Mesodermal cell (in vitro differentiated cells): ENCODE results near the gene TAF15. TPM values are rescaled to one million over a fixed set of nuclear protein-coding genes. Genes with fewer than 3 reads are reported as not detected.

Experiments used
- H3K27ac ChIP-seq: 2 replicates; pipeline ENCODE4 v1.7.0; 2013; ENCODE audit warnings: mild to moderate bottlenecking, low read depth, low read length, moderate library complexity; ENCODE audit not compliant: severe bottlenecking
- H3K36me3 ChIP-seq: 2 replicates; pipeline ENCODE4 v1.7.1; 2013; ENCODE audit warnings: mild to moderate bottlenecking, low read length, moderate library complexity; ENCODE audit not compliant: control insufficient read depth, insufficient read depth
- H3K4me1 ChIP-seq: one replicate; pipeline ENCODE4 v1.7.1; 2013; ENCODE audit warnings: mild to moderate bottlenecking, low read length; ENCODE audit not compliant: insufficient read depth, control insufficient read depth, poor library complexity, severe bottlenecking
- H3K4me3 ChIP-seq: 2 replicates; pipeline ENCODE4 v1.7.0; 2013; ENCODE audit warnings: low read length, control low read depth, mild to moderate bottlenecking; ENCODE audit not compliant: insufficient read depth, poor library complexity, severe bottlenecking; ENCODE audit errors: extremely low read depth
- H3K9me3 ChIP-seq: 2 replicates; pipeline ENCODE4 v1.7.1; 2013; ENCODE audit warnings: mild to moderate bottlenecking, low read length, moderate library complexity; ENCODE audit not compliant: control insufficient read depth
- WGBS, 2 experiments: methylation state at CpG; one replicate each; pipeline ENCODE4 v1.1.5; 2013; ENCODE audit warnings: missing lambda C conversion rate in 2 of 2; ENCODE audit not compliant: insufficient coverage in 2 of 2; 5-methylcytosine and 5-hydroxymethylcytosine counted together
- polyA plus RNA-seq, 2 experiments: library from polyadenylated mRNA; stranded (reverse); fragments of 50-300 nt; gene quantifications; one replicate each; pipeline ENCODE4 v1.2.3, GENCODE V29; 2013

Gene TAF15
- 165 TPM for polyA plus RNA-seq (2013, experiment 1 of 2)
- 192 TPM for polyA plus RNA-seq (2013, experiment 2 of 2)

DNA sequence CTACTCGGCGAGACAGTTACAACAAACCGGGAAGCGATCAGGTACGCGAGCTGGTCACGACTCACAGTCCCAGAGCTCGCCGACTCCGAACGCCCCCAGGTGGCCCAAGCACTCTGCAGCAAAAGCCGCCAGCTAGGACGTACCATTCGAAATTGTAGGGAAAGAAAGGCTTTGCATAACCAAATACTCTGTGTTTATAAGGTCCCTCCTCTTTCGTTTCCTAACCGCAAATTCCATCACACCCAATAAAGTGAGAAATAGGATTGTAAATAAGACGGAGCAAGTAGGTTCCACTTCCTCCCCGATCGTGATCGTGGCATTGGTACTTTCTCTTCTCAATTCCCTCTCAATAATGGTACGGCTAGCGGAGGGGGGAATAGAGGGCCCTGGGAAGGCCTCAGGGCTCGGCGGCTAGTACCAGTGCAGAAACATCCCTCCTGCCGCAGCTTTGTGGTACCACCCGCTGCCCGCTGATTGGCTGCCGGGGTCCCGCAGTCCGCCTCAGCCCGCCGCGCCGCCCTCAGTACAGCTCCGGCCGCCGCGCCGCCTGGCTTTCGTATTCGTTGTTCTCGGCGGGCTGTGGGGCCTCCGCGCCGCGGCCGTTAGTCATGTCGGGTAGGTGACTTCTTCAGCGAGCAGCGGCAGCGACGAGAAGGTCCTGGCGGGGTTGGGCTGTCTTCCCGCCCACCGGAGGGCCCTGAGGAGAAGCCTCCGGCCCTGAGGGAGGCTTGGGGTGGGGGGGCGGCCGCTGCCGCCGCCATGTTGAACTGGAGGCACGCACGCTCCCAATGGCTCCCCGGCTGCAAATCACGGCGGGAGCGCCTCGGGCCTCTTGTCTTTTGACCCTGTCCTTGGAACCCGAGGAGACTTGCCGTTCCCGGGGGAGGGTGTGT lies at the start of gene TAF15:
TSS of gene TAF15 (plus strand) at position 523 of the 893 bp plus-strand sequence. CDS start at position 609, 86 bp downstream.
- Histone ChIP-seq H3K4me1 (peaks cover 26% of the 10 kb centered on the region), H3K36me3 (peaks cover 16% of the 10 kb centered on the region), H3K9me3 (no peaks in the 10 kb centered on the region), H3K27ac (peak within 1 kb of the TSS; percentile 93), H3K4me3 (peak within 1 kb of the TSS; percentile 91)
- WGBS, 2 experiments: 0% methylated on average over 48 to 50 of the region's 71 CpGs

DNA sequence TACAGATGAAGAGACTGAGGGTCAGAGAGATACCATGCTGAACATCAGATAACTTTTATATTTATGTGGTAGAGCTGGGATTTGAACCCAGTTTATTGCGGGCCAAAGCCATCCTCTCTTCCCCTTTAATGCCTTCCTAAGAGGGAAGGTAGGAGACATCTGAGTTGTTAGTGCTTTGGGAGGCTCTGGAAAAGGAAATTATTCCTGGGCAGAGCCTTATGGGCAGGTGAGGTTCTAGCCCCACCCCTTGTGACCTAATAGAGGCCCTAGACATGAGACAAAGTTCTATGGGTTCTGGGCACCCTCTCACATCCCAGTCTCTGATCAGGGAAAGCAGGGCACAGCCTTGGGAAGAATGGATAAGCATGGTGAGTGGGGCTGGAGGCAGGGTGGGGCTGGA lies 48.7 kb upstream of the TAF15 start, which contains the start of gene C17orf50:
TSS of gene C17orf50 (plus strand) at position 301 of the 400 bp plus-strand sequence. CDS start at position 356, 55 bp downstream.
- H3K36me3 ChIP-seq: no peaks in the 10 kb centered on the region
- peaks cover 8% of the 10 kb centered on the region for H3K4me1 ChIP-seq
- no peak within 1 kb of the TSS for H3K27ac ChIP-seq
- H3K4me3 ChIP-seq: no peak within 1 kb of the TSS
- no peaks in the 10 kb centered on the region for H3K9me3 ChIP-seq
- WGBS, 2 experiments: no CpG with 5 or more reads among the region's 1 CpG

DNA sequence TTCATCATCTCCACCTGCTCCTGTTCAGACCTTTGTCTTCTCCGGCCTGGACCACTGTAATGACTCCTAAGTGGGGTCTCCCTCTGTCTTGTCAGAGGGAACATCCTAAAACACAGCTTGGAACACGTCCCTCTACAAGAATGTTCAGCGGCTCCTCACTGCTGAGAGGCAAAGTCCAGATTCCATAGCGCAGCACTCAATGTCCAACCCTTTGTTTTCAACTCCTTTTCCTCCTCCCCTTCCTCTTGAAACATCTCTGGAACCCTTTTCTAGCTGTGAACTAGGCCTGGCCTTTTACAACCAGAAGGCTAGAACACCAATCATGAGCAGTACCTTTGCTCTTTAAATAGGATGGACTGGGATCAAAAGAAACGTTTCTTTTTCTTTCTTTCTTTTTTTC lies 47.7 kb upstream of the TAF15 start:
- Histone ChIP-seq H3K36me3 (no peaks in the 10 kb centered on the region), H3K9me3 (no peaks in the 10 kb centered on the region), H3K4me3 (no peak overlapping the region), H3K4me1 (peaks cover 18% of the 10 kb centered on the region), H3K27ac (no peak overlapping the region)
- WGBS, 2 experiments: 92 to 95% methylated on average over 3 to 5 of the region's 5 CpGs

DNA sequence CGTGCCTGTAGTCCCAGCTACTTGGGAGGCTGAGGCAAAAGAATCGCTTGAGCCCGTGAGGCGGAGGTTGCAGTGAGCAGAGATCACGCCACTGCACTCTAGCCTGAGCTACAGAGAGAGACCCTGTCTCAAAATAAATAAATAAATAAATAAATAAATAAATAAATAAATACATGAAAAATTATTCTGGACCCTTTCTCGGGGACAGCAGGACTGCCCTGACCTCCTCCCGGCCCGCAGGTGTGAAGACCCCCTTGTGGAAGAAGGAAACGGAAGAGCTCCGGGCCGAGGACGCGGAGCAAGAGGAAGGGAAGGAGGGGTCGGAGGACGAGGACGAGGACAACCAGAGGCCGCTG lies 45.5 kb upstream of the TAF15 start:
- peaks cover 19% of the 10 kb centered on the region for H3K4me1 ChIP-seq
- peak overlapping the region; percentile 31 for H3K4me3 ChIP-seq
- H3K27ac ChIP-seq: no peak overlapping the region
- no peaks in the 10 kb centered on the region for H3K36me3 ChIP-seq
- no peaks in the 10 kb centered on the region for H3K9me3 ChIP-seq
- WGBS, 2 experiments: 10 to 37% methylated on average over 10 to 13 of the region's 17 CpGs

DNA sequence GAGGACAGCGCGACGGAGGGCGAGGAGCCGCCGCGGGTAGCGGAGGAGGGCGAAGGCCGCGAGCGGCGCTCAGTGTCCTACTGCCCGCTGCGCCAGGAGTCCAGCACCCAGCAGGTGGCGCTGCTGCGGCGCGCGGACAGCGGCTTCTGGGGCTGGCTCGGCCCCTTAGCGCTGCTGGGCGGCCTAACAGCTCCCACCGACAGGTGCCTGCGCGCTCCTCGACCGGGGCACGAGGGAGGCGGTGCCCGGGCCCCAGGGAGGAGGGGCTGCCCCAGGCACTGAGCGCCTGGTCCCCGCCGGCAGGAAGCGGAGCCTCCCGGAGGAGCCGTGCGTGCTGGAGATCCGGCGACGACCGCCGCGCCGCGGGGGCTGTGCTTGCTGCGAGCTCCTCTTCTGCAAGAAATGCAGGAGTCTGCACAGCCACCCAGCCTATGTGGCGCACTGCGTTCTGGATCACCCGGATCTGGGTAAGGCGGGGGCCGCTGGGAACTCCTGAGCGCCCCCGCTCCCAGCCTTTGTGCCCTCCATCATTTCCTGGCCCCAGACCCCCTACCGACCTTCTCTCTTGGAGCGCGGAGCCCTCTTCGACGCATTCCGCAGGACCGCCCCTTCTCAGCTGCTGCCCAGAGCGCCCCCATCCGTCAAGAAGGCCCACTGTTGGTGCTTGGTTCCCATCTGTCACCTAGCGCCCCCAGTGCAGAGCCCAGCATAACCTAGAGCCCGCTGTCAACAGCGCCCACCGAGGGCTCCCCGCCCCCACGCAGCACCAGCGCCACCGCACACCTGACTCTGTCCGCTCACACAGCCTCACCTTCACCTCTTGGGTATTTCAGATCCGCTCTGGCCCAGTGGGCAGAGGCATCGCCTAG lies 44.9 kb upstream of the TAF15 start:
- Histone ChIP-seq H3K4me3 (peak overlapping the region; percentile 31), H3K9me3 (no peaks in the 10 kb centered on the region), H3K27ac (peak overlapping the region; percentile 41), H3K36me3 (no peaks in the 10 kb centered on the region), H3K4me1 (peaks cover 19% of the 10 kb centered on the region)
- 10 to 12% methylated on average over 57 to 74 of the region's 75 CpGs for WGBS, 2 experiments

DNA sequence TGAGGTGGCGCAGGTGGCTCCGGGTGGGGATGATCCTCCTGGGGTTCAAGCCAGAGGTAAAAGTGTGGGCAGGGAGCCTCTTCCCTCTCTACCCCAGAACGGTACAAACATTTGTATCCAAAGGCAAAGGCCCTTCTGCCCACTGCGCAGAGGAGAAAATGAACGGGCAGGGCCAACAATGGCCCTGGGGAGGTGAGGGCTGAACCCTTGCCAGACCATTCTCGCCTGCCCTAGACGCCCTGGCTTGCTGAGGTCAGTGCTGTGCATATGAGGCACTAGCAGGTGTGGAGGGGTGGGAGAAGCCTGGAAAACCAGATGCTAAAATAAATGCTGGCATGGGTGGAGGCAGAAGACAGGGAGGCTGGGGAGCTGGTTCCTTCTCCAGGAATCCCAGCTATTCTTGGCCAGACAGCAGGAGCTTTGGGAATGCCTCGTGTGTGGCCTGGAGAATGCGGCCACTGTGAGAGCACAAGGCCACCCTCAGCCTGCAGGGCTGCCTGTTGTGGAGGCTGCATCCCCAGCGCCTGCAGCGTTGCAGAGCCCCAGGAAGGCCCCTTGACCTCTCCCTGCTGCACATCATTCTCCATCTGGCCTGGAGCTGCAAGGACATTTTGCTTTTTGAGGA lies 44.1 kb upstream of the TAF15 start:
- H3K27ac ChIP-seq: peak overlapping the region; percentile 36
- WGBS, 2 experiments: 85 to 89% methylated on average over 6 to 8 of the region's 11 CpGs

DNA sequence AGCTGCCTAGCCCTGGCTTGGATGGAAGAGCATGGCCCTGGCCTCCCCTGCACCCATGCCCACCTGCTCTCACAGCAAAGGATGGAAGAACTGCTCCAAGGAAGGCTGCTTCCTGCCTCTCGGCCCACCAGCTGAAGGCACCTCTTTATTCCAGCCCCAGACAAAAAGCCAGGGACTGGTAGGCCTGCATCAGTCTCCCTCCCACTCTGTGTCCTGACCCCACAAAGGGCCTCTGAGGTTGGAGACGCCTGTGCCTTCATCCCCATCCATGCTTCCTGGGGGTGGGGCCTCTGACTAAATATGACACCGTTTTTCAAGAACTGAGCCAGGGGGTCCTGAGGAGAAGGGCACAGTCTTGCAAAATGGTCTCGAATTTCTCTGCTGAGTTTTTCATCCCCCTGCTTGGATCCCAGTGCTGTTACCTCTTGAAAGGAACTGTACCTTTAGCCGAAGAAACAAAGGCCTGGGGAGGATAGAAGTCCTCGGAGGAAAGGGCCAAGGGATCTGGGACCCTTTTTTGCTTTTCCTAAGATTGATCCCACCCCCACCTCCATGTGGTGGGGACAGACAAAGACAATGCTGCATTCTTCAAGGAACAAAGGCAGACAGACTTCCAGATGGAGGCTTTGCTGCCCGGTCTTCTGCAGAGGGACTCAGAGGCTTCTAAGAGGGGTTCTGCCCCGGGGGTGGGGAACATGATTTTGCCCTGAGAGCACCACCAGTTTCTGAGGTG lies 43.4 kb upstream of the TAF15 start:
- Histone ChIP-seq H3K4me3 (no peak overlapping the region), H3K4me1 (peaks cover 19% of the 10 kb centered on the region), H3K27ac (peak overlapping the region; percentile 33), H3K36me3 (no peaks in the 10 kb centered on the region), H3K9me3 (no peaks in the 10 kb centered on the region)
- 61 to 75% methylated on average over 6 of the region's 8 CpGs for WGBS, 2 experiments

More for the DNA sequence above, 44.1 kb upstream of the TAF15 start:
- H3K4me1 ChIP-seq: peaks cover 19% of the 10 kb centered on the region
- no peaks in the 10 kb centered on the region for H3K36me3 ChIP-seq
- H3K4me3 ChIP-seq: no peak overlapping the region
- no peaks in the 10 kb centered on the region for H3K9me3 ChIP-seq

DNA sequence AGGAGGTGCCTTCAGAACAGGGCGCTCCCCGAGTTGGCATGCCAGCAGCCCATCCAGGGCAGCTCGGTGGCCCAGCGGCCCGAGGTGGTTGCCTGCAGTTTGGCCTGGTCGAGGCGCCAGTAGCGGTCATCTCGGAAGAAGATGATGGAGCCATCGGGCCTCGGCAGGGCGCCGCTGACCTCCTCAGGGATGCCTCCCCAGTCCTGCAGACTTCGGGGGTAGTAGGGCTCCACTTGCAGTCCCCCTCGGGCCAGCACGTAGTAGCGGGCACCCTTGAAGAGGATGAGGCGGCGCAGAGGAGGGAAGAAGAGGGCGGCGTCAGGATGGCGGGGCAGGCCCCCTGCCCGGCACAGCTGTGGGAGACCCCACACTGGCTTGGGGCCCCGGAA lies 42.8 kb upstream of the TAF15 start:
- 92 to 97% methylated on average over 9 to 22 of the region's 24 CpGs for WGBS, 2 experiments
- Histone ChIP-seq H3K4me3 (no peak overlapping the region), H3K36me3 (no peaks in the 10 kb centered on the region), H3K27ac (peak overlapping the region; percentile 10), H3K4me1 (peaks cover 19% of the 10 kb centered on the region), H3K9me3 (no peaks in the 10 kb centered on the region)

DNA sequence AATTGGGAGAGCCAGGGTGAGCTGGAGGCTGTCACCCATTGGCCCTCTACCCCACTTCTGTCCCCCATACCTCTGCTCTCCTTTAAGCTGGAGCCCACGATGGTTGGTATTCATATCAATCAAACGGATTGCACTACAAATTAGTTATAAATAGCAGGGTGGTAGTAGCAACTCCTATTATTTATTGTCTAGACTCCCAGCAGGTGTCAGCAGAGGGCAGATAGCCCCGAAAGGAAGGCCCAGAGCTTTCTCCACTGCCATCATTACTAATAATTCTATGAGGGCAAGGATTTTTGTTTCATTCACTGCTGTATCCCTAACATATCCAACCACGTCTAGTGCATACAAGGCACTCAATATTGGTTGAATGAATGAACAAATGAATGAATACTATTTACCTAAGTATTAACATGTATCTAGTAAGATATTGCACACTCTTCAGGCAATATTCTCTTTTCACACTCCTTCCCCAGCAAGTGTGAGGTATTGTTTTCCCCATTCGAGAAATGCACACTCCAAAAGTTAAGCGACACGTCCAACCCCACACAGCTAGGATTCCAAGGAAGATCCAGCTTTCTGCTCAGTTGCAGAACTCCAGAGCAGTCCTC lies 42.3 kb upstream of the TAF15 start:
- H3K36me3 ChIP-seq: no peaks in the 10 kb centered on the region
- H3K4me3 ChIP-seq: no peak overlapping the region
- no peak overlapping the region for H3K27ac ChIP-seq
- 74 to 84% methylated on average over 3 of the region's 7 CpGs for WGBS, 2 experiments
- H3K4me1 ChIP-seq: peaks cover 19% of the 10 kb centered on the region
- no peaks in the 10 kb centered on the region for H3K9me3 ChIP-seq
